ENCODE measurements around the gene TMOD1.

The TMOD1 gene

DNA sequence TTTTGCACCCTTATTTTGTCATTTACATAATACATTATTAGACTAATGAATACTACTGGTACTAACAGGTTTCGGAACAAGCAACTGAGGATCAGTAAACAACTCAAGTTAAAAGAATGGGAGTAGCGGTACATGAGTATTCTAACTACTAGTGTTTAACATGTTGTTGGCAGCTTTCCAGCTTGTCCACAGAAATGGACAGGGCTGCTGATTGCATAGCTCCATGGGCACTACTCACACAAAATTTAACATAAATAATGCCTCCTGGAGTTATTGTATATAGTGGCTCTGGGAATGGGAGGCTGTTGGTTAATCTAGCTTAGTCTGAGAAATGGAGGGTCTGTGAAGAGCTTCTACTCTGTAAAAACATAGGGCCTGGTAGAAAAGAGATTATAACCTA lies 138.9 kb downstream of the TMOD1 start:
- ChIA-PET POLR2A (no interaction called here), CTCF (interaction anchor here (0.9 to 1.4 kb wide), 3 partner anchors 8 to 171 kb away, joined by 3 to 4 read pairs (median 4); no protein-coding TSS in a partner anchor)
- no peak overlapping the region for H3K4me3 ChIP-seq (ENCODE audit: low read depth, low read length)
- DNase-seq (ENCODE audit: low read depth, low spot score) = no peak
- TF ChIP-seq, protein P1, sequence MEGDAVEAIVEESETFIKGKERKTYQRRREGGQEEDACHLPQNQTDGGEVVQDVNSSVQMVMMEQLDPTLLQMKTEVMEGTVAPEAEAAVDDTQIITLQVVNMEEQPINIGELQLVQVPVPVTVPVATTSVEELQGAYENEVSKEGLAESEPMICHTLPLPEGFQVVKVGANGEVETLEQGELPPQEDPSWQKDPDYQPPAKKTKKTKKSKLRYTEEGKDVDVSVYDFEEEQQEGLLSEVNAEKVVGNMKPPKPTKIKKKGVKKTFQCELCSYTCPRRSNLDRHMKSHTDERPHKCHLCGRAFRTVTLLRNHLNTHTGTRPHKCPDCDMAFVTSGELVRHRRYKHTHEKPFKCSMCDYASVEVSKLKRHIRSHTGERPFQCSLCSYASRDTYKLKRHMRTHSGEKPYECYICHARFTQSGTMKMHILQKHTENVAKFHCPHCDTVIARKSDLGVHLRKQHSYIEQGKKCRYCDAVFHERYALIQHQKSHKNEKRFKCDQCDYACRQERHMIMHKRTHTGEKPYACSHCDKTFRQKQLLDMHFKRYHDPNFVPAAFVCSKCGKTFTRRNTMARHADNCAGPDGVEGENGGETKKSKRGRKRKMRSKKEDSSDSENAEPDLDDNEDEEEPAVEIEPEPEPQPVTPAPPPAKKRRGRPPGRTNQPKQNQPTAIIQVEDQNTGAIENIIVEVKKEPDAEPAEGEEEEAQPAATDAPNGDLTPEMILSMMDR (IDR thresholded peaks at IDR 0.05; ENCODE audit: insufficient read depth, low read length, missing control alignments) = no peak

DNA sequence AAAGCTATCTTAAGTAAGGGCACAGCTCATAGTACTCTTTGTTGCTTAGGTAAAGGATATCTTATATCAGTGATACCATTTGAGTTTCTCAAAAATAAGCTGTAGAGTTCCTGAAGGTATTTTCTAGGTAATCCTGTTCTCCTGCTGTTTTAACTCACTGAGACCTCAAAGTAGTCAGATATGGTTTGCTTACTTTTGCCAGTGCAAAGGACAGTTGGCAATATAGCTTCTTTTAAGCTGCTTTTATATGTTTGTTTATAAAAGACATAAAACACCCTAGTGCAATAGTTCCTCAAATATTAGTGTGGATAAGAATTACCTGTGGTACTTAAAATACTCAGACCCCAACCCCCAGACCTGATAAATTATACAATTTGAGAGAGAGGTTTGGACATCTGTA lies 144.3 kb downstream of the TMOD1 start:
- POLR2A ChIA-PET = interaction anchor here (0.8 kb wide), 1 partner anchor 12 kb away, joined by 6 read pairs; the partner anchor contains the start of gene NCBP1
- CTCF ChIA-PET = interaction anchor here (0.8 to 2.0 kb wide), 5 partner anchors 11 to 47 kb away, joined by 3 to 6 read pairs (median 3); partner anchors contain the start of gene NCBP1
- no peak for DNase-seq (ENCODE audit: low read depth, low spot score)
- TF ChIP-seq, protein P1 (IDR thresholded peaks at IDR 0.05; ENCODE audit: insufficient read depth, low read length, missing control alignments) = no peak
- H3K4me3 ChIP-seq (ENCODE audit: low read depth, low read length) = no peak overlapping the region

DNA sequence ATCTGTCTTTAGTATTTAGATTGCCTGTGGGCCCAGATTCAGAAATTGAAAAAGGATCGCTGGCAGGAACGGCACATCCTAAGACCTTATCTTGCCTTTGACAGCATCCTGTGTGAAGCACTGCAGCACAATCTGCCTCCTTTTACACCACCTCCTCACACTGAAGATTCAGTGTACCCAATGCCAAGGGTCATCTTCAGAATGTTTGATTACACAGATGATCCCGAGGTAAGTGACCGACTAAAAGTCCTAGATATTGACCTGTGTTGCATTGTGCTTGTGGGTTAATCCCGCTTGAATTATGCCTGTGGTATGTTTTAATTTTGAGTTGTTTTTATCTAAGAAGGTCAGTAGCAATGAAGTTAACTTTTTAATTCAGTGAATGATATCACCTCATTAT lies 146.5 kb downstream of the TMOD1 start:
- TF ChIP-seq, protein P1 (IDR thresholded peaks at IDR 0.05; ENCODE audit: insufficient read depth, low read length, missing control alignments) = no peak
- H3K4me3 ChIP-seq (ENCODE audit: low read depth, low read length) = no peak overlapping the region
- no peak for DNase-seq (ENCODE audit: low read depth, low spot score)
- POLR2A ChIA-PET = no interaction called here
- CTCF ChIA-PET = interaction anchor here (1.0 to 1.2 kb wide), 3 partner anchors 8 to 276 kb away, joined by 3 to 4 read pairs (median 3); no protein-coding TSS in a partner anchor

Data from AG04449 (cell line).